ENCODE results near the gene KCNJ18.
"Not testable (repeated sequence)": the region's sequence is repeated elsewhere in the genome, so short reads cannot be mapped to it uniquely, and the experiment has no call there.

KCNJ18 gene

GRCh38 chr17:21722268-21722667, 29.9 kb downstream of the KCNJ18 start:
- not testable (repeated sequence) for DNase-seq

- not testable (repeated sequence) for DNase-seq
These were observed 32.1 kb downstream of the KCNJ18 start for GRCh38 chr17:21724216-21725006.

DNA sequence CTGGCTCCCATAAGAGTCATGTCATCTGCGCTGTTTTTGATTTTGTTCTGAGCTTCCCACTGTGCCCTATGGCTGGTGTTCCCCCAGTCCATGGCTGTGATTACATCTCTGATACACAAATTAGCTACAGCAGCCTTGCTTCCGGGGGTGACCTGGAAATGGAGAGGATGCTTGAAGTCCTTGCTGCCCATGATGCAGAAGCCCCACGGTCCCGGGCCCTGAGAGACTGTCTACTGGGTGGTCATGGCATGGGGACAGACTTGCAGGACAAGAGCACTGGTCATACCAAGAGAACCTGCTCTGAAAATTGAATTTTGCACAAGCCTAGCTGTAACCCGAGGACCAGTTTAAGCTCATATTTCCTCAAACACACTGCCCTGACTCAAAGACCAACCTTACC, 38.8 kb downstream of the KCNJ18 start:
- DNase-seq, result not testable (repeated sequence)

DNA sequence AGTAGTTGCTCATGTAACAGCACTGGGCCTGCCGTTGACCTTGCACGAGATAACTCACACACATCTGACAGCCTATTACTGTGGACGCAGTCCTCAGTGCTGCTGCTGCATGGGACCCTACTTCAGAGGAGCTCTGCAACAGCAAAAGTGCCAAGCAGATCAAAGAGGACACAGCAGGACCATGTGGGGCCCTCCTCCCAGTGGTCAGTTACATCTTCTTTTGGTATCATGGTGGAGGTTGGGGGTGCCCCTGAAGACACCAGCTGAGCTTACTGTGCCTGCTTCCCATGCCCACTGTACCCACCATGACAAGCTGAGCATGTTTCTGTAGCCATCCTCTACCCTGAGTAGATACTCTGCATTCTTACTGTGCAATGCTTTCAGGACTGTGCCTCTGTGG, 41.6 kb downstream of the KCNJ18 start:
- DNase-seq, result not testable (repeated sequence)

- DNase-seq, result not testable (repeated sequence)
These were observed 43.5 kb downstream of the KCNJ18 start for GRCh38 chr17:21735814-21736213.

DNA sequence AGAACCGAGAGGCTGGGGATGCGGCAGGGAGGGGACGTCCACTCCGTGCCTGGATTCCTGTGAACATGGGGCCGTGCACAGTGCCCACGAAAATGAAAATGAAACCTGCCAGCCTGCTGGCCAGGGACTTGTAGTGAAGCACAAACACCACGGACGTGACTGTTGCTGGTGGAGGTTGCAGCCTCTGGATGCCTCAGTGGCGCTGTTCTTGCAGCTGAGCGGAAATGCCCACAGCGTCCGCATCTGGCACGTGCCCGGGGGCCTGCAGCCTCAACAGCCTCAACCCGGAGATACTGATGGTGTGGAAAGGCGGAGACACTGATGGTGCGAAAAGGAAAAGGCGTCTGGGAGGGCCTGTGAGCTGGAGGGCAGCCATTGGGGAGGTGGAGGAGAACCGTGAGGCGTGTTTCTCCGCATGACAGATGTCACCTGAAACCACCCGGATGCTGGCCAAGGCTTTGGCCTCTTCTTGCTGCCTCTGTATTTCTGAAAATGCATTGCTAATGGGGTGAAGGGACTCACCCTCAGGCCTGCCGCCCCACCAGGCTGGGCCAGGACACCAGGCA, 44.8 kb downstream of the KCNJ18 start:
- not testable (repeated sequence) for DNase-seq

DNA sequence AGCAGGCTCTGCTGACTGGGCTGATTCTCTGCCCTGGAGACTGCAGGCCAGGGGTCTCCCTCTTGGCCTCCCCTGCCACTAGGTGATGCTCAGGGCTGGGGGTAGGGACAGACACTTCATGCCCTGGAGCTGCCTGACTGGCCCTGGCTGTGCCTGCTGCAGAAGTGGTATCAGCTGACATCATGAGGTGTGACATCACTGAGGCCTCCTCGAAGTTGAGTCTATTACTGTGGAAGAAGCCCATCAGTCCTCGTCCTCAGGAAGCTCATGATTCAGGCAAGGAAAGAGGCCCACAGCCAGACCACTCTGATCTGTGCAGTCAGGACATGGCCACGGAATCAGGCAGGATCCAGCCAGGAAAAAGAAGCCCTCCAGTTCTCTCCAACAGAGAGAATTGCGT, 45.9 kb downstream of the KCNJ18 start:
- DNase-seq, result not testable (repeated sequence)

- DNase-seq, result not testable (repeated sequence)
These were observed 46.7 kb downstream of the KCNJ18 start for GRCh38 chr17:21738877-21739474.

- not testable (repeated sequence) for DNase-seq
These were observed 47.2 kb downstream of the KCNJ18 start for GRCh38 chr17:21739485-21739884.

DNA sequence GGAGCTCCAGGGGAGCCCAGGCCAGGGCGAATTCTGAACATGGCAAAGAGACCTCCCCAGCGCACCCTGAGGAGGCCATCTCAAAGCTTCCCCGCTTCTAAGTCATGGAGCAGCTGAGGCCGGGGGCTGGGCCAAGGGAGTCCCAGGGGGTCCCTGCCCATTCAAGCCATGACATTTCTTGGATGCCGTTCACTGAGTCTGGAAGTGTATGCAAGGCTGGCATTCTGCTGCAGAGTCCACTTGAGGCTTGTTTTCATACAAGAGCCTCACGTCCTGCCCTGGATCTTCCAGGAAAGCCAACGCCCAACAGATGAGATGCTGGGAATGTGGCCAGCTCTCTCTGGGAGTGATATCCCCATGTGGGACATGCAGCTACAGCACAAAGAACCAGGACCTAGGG, 48.5 kb downstream of the KCNJ18 start:
- not testable (repeated sequence) for DNase-seq

GRCh38 chr17:21741520-21741919, 49.2 kb downstream of the KCNJ18 start:
- not testable (repeated sequence) for DNase-seq

GRCh38 chr17:21742326-21742725, 50.0 kb downstream of the KCNJ18 start:
- DNase-seq, result no peak

GRCh38 chr17:21744151-21744550, 51.8 kb downstream of the KCNJ18 start:
- not testable (repeated sequence) for DNase-seq

GRCh38 chr17:21744621-21745020, 52.3 kb downstream of the KCNJ18 start:
- not testable (repeated sequence) for DNase-seq

GRCh38 chr17:21745385-21746054, 53.2 kb downstream of the KCNJ18 start:
- not testable (repeated sequence) for DNase-seq

- not testable (repeated sequence) for DNase-seq
These were observed 54.1 kb downstream of the KCNJ18 start for GRCh38 chr17:21746415-21746814.

DNA sequence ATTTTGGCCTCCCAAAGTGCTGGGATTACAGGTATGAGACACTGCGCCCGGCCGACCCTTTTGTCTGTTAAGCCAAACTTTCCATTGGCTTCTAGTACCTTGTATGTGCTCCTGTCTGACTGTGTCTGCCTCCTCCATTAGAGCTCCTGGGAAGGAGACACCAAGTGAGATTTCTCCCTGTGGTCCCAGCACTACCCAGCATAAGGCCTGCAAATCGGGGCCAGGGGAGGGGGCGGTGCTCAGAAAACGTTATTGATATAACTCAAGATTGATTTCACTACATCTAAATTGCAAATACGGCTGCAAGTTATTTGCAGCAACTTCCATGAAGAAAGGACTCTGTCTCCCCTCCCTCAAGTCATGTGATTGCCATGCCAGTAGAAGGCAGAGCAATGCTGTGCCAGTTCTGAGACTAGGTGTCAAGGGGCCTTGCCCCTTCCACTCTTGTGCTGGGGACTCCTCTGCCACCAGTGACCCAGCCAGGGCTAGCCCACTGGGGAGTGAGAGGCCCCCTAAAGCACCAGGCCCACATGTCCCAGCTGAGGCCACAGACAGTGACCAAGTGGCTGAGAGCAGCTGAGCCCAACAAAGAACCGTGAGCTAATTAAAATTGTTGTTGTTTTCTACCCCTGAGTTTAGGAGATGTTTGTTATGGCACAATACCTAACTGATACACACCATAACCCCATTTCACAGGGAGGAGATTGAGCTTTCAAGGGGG, 55.0 kb downstream of the KCNJ18 start:
- not testable (repeated sequence) for DNase-seq

- not testable (repeated sequence) for DNase-seq
These were observed 56.4 kb downstream of the KCNJ18 start for GRCh38 chr17:21748686-21749085.

DNA sequence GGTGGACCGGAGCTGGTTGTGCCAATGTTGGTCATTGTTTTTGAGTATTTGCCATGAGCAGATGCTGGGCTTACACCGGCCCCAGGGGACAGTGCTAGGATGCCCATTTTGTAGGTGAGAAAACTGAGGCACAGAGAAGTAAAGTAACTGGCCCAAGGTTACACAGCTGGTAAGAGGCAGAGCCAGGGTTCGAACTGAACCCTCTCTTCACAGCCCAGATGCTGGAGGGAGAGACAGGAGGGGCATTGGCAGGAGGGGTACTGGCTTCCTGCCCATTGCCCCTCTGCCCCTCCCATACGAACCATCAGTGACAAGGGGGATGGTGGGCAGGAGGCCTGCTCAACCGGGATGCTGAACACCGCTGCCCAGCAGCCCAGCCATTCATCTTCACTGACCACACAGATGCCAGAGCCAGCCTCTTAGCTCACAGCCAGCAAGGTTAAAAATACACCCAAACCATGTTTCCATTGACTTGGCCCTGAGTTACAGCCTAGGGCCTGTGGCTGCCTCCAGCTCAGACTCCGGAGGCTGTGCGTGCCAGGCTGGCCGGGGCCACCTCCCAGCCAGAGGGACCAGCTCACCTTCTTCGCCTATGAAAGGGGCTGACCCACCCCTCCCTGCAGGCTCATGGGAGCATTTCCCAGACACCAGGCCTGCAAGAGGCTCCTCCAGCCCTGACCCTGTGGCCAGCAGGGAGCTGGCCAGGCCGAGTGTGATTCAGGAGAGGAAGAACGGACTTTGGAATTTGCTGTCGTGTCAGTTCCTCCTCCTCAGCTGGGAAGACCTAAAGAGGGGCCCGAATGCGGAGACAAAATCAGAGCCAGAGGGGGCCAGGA, 57.6 kb downstream of the KCNJ18 start:
- not testable (repeated sequence) for DNase-seq

DNA sequence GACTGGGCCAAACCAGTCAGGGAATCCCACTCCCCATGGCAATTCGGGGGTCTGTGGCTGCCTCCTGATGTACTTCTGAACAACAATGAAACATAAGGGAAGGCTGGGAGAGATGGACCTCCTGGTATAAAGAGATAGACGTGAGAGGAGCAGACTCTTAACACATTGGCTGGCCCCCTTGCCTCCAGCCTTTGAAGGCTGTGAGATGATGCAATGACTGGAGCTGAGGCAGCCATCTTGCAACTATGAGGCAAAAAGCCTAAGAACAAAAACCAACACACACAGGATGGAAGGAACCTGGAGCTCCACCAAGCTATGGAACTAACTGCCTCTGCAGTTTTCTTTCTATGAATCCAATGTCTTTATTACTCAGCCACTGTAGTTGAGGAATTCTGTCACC, 58.8 kb downstream of the KCNJ18 start:
- DNase-seq, result not testable (repeated sequence)

Measured in nucleus accumbens (tissue), 56 donors.